ENCODE results near the gene OR51B4. TPM values are rescaled to one million over a fixed set of nuclear protein-coding genes. Genes with fewer than 3 reads are reported as not detected.

The OR51B4 gene
- polyA plus RNA-seq, 4 donors: not detected

DNA sequence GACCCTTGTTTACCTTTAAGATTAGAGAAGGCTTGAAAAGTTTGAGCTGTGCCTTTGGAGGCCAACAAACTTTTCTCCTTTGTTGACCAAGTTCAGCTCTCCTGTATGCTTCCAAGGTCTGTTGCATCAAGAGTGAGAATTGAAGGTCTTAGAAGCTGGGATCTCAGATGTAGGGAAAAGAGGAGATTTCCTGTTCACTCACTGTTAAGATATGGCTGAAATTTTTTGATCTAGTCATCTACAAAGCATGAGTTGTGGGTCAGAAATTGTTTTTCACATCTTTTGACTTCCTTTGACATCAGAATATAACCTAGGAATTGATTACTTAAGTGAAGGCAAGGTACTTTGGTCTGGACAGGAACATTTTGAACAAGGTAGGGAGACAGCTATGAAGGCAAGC lies 12.1 kb downstream of the OR51B4 start:
- no peaks in the 10 kb centered on the region for H3K36me3 ChIP-seq (ENCODE audit: control insufficient read depth in 3 of 3, insufficient read depth in 2 of 3, low read depth in 1 of 3, low read length in 3 of 3)
- H3K27ac ChIP-seq (ENCODE audit: low read depth in 1 of 3, low read length in 2 of 3): no peak overlapping the region
- H3K9me3 ChIP-seq (ENCODE audit: control insufficient read depth in 2 of 2, insufficient read depth in 1 of 2, low read depth in 1 of 2, low read length in 1 of 2): no peaks in the 10 kb centered on the region
- no peaks in the 10 kb centered on the region for H3K4me1 ChIP-seq (ENCODE audit: control insufficient read depth in 3 of 3, insufficient read depth in 2 of 3, low read depth in 1 of 3, low read length in 2 of 3)
- no peaks in the 10 kb centered on the region for H3K27me3 ChIP-seq (ENCODE audit: control insufficient read depth in 3 of 3, insufficient read depth in 3 of 3, low read length in 3 of 3)
- no peak for DNase-seq
- FAIRE-seq: no peak
- H3K4me3 ChIP-seq (ENCODE audit: low read depth in 1 of 3, low read length in 3 of 3): no peak overlapping the region

DNA sequence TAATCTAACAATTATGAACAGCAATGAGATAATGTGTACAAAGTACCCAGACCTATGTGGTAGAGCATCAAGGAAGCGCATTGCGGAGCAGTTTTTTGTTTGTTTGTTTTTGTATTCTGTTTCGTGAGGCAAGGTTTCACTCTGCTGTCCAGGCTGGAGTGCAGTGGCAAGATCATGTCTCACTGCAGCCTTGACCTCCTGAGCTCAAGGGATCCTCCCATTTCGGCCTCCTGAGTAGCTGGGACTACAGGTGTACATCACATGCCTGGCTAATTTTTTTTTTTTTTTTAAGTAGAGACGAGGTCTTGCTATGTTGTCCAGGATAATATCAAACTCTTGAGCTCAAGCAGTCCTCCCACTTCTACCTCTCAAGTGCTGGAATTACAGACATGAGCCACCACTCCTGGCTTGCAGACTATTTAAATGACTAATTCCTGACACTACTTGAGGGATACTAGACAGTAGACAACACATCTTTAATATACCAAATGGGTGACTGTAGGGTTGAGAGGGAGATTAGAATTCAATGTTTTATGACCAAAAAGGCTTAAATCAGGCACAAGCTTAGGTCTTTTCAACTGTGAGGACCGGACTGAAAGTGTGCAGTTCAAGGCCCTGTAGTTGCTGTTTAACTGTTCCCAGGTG lies 12.7 kb downstream of the OR51B4 start:
- Histone ChIP-seq H3K9me3 (ENCODE audit: control insufficient read depth in 2 of 2, insufficient read depth in 1 of 2, low read depth in 1 of 2, low read length in 1 of 2) (no peaks in the 10 kb centered on the region), H3K27ac (ENCODE audit: low read depth in 1 of 3, low read length in 2 of 3) (no peak overlapping the region), H3K27me3 (ENCODE audit: control insufficient read depth in 3 of 3, insufficient read depth in 3 of 3, low read length in 3 of 3) (no peaks in the 10 kb centered on the region), H3K4me1 (ENCODE audit: control insufficient read depth in 3 of 3, insufficient read depth in 2 of 3, low read depth in 1 of 3, low read length in 2 of 3) (no peaks in the 10 kb centered on the region), H3K4me3 (ENCODE audit: low read depth in 1 of 3, low read length in 3 of 3) (no peak overlapping the region), H3K36me3 (ENCODE audit: control insufficient read depth in 3 of 3, insufficient read depth in 2 of 3, low read depth in 1 of 3, low read length in 3 of 3) (no peaks in the 10 kb centered on the region)
- no peak for FAIRE-seq
- WGBS, 3 donors: 66 to 76% (median 73%) methylated on average over 6 of the region's 6 CpGs
- DNase-seq: no peak

DNA sequence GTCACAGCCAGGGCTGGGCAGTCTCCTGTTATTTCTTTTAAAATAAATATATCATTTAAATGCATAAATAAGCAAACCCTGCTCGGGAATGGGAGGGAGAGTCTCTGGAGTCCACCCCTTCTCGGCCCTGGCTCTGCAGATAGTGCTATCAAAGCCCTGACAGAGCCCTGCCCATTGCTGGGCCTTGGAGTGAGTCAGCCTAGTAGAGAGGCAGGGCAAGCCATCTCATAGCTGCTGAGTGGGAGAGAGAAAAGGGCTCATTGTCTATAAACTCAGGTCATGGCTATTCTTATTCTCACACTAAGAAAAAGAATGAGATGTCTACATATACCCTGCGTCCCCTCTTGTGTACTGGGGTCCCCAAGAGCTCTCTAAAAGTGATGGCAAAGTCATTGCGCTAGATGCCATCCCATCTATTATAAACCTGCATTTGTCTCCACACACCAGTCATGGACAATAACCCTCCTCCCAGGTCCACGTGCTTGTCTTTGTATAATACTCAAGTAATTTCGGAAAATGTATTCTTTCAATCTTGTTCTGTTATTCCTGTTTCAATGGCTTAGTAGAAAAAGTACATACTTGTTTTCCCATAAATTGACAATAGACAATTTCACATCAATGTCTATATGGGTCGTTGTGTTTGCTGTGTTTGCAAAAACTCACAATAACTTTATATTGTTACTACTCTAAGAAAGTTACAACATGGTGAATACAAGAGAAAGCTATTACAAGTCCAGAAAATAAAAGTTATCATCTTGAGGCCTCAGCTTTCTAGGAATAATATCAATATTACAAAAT lies 13.4 kb downstream of the OR51B4 start:
- DNase-seq (no peak), FAIRE-seq (no peak)
- no peaks in the 10 kb centered on the region for H3K36me3 ChIP-seq (ENCODE audit: control insufficient read depth in 3 of 3, insufficient read depth in 2 of 3, low read depth in 1 of 3, low read length in 3 of 3)
- no peak overlapping the region for H3K27ac ChIP-seq (ENCODE audit: low read depth in 1 of 3, low read length in 2 of 3)
- H3K4me3 ChIP-seq (ENCODE audit: low read depth in 1 of 3, low read length in 3 of 3): no peak overlapping the region
- H3K4me1 ChIP-seq (ENCODE audit: control insufficient read depth in 3 of 3, insufficient read depth in 2 of 3, low read depth in 1 of 3, low read length in 2 of 3): no peaks in the 10 kb centered on the region
- H3K27me3 ChIP-seq (ENCODE audit: control insufficient read depth in 3 of 3, insufficient read depth in 3 of 3, low read length in 3 of 3): no peaks in the 10 kb centered on the region
- 58 to 72% (median 61%) methylated on average over 7 of the region's 7 CpGs for WGBS, 3 donors
- H3K9me3 ChIP-seq (ENCODE audit: control insufficient read depth in 2 of 2, insufficient read depth in 1 of 2, low read depth in 1 of 2, low read length in 1 of 2): no peaks in the 10 kb centered on the region

DNA sequence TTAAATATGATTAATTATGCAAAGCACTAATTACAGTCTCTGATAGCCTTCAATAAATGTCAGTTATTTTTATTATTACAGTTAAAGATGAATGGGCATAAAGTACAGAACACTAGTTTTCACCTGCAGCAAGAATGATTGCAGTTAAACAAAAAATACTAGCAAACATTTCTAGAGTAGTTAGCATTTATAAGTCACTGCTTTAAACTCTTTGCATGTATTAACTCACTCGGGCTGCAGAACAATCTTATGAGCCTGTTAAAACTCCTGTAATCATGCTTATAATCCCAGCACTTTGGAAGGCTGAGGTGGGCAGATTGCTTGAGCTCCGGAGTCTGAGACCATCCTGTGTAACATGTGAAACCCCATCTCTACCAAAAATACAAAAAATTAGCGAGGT lies 14.8 kb downstream of the OR51B4 start:
- Histone ChIP-seq H3K27me3 (ENCODE audit: control insufficient read depth in 3 of 3, insufficient read depth in 3 of 3, low read length in 3 of 3) (no peaks in the 10 kb centered on the region), H3K36me3 (ENCODE audit: control insufficient read depth in 3 of 3, insufficient read depth in 2 of 3, low read depth in 1 of 3, low read length in 3 of 3) (no peaks in the 10 kb centered on the region), H3K27ac (ENCODE audit: low read depth in 1 of 3, low read length in 2 of 3) (no peak overlapping the region), H3K4me3 (ENCODE audit: low read depth in 1 of 3, low read length in 3 of 3) (no peak overlapping the region), H3K9me3 (ENCODE audit: control insufficient read depth in 2 of 2, insufficient read depth in 1 of 2, low read depth in 1 of 2, low read length in 1 of 2) (no peaks in the 10 kb centered on the region), H3K4me1 (ENCODE audit: control insufficient read depth in 3 of 3, insufficient read depth in 2 of 3, low read depth in 1 of 3, low read length in 2 of 3) (no peaks in the 10 kb centered on the region)
- DNase-seq: no peak
- WGBS, 3 donors: 62 to 73% (median 64%) methylated on average over 3 of the region's 3 CpGs
- no peak for FAIRE-seq

DNA sequence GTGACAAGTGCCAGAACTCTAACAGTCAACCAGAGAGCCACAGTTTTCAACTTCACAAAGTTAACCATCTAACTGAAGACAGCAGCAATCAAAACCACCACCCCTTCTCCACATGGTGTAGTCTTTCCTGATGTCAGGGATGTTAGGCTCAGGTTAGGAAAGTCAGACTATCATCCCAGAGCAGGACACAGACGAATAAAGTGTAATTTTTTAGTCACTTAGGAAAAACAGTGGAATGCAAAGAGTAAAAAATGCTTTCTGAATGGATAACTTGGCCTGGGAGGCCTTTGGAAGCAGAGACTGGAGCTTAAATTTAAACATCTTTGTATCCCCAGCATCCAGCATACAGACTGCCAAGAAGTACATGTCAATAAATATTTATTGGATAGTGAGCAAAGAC lies 15.4 kb downstream of the OR51B4 start:
- H3K27ac ChIP-seq (ENCODE audit: low read depth in 1 of 3, low read length in 2 of 3): no peak overlapping the region
- H3K9me3 ChIP-seq (ENCODE audit: control insufficient read depth in 2 of 2, insufficient read depth in 1 of 2, low read depth in 1 of 2, low read length in 1 of 2): no peaks in the 10 kb centered on the region
- no peak for DNase-seq
- no peak overlapping the region for H3K4me3 ChIP-seq (ENCODE audit: low read depth in 1 of 3, low read length in 3 of 3)
- FAIRE-seq: no peak
- no peaks in the 10 kb centered on the region for H3K27me3 ChIP-seq (ENCODE audit: control insufficient read depth in 3 of 3, insufficient read depth in 3 of 3, low read length in 3 of 3)
- no peaks in the 10 kb centered on the region for H3K36me3 ChIP-seq (ENCODE audit: control insufficient read depth in 3 of 3, insufficient read depth in 2 of 3, low read depth in 1 of 3, low read length in 3 of 3)
- 4 to 14% (median 13%) methylated on average over 1 of the region's 1 CpG for WGBS, 3 donors
- H3K4me1 ChIP-seq (ENCODE audit: control insufficient read depth in 3 of 3, insufficient read depth in 2 of 3, low read depth in 1 of 3, low read length in 2 of 3): no peaks in the 10 kb centered on the region

DNA sequence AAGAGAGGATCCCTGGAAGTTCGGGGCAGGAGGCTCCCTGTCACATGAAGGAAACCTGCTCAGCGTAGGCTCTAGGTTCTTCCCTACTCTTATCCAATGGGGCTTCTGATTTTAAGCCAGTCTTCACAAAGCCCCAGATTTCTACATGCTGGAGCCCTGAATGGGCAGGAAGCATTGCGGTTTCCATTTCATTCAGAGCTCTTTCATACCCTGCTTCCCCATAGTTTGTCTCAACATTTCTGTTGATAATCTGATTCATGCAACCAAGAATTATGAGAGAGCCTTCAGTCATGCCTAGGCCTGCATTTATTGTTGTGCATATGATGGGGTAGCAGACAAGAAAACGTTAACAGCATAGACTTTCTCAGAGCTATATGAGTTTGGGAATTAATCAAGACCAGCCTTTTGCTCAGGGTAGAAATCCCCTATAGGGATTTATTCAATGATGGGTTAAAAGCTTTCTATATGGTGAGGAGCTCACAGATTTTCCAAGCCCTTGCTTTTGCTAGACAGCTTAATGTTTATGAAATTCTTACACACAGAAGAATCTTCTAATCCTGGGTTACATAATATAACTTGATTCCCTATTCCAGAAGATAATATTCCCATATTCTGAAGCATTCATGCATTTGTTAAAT lies 15.9 kb downstream of the OR51B4 start:
- WGBS, 3 donors: 72 to 84% (median 81%) methylated on average over 4 of the region's 4 CpGs
- Histone ChIP-seq H3K4me3 (ENCODE audit: low read depth in 1 of 3, low read length in 3 of 3) (no peak overlapping the region), H3K36me3 (ENCODE audit: control insufficient read depth in 3 of 3, insufficient read depth in 2 of 3, low read depth in 1 of 3, low read length in 3 of 3) (no peaks in the 10 kb centered on the region), H3K27ac (ENCODE audit: low read depth in 1 of 3, low read length in 2 of 3) (no peak overlapping the region), H3K4me1 (ENCODE audit: control insufficient read depth in 3 of 3, insufficient read depth in 2 of 3, low read depth in 1 of 3, low read length in 2 of 3) (no peaks in the 10 kb centered on the region), H3K27me3 (ENCODE audit: control insufficient read depth in 3 of 3, insufficient read depth in 3 of 3, low read length in 3 of 3) (no peaks in the 10 kb centered on the region), H3K9me3 (ENCODE audit: control insufficient read depth in 2 of 2, insufficient read depth in 1 of 2, low read depth in 1 of 2, low read length in 1 of 2) (no peaks in the 10 kb centered on the region)
- FAIRE-seq (no peak), DNase-seq (no peak)

DNA sequence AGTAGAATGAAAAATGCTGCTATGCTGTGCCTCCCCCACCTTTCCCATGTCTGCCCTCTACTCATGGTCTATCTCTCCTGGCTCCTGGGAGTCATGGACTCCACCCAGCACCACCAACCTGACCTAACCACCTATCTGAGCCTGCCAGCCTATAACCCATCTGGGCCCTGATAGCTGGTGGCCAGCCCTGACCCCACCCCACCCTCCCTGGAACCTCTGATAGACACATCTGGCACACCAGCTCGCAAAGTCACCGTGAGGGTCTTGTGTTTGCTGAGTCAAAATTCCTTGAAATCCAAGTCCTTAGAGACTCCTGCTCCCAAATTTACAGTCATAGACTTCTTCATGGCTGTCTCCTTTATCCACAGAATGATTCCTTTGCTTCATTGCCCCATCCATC lies 17.1 kb downstream of the OR51B4 start:
- FAIRE-seq (no peak), DNase-seq (no peak)
- 80 to 93% (median 88%) methylated on average over 2 of the region's 2 CpGs for WGBS, 3 donors
- no peak overlapping the region for H3K27ac ChIP-seq (ENCODE audit: low read depth in 1 of 3, low read length in 2 of 3)
- no peaks in the 10 kb centered on the region for H3K27me3 ChIP-seq (ENCODE audit: control insufficient read depth in 3 of 3, insufficient read depth in 3 of 3, low read length in 3 of 3)
- H3K9me3 ChIP-seq (ENCODE audit: control insufficient read depth in 2 of 2, insufficient read depth in 1 of 2, low read depth in 1 of 2, low read length in 1 of 2): no peaks in the 10 kb centered on the region
- H3K4me1 ChIP-seq (ENCODE audit: control insufficient read depth in 3 of 3, insufficient read depth in 2 of 3, low read depth in 1 of 3, low read length in 2 of 3): no peaks in the 10 kb centered on the region
- H3K36me3 ChIP-seq (ENCODE audit: control insufficient read depth in 3 of 3, insufficient read depth in 2 of 3, low read depth in 1 of 3, low read length in 3 of 3): no peaks in the 10 kb centered on the region
- H3K4me3 ChIP-seq (ENCODE audit: low read depth in 1 of 3, low read length in 3 of 3): no peak overlapping the region

DNA sequence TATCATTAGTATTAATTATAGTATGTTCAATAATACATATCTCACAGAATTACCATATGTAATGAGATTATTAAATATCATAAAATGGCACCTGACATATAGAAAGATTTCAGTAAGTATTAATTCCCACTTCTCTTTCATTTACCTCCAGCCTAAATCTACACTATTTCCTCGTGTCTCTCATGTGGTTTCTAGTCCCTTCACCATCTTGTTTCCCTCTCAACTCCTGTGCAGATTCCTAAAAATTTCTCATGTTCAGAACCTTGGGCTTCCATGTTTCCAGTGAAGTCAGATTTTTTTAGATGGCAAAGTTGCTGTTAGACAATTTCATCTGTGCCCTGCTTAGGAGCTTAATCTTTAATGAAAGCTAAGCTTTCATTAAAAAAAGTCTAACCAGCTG lies 17.9 kb downstream of the OR51B4 start:
- Histone ChIP-seq H3K4me1 (ENCODE audit: control insufficient read depth in 3 of 3, insufficient read depth in 2 of 3, low read depth in 1 of 3, low read length in 2 of 3) (no peaks in the 10 kb centered on the region), H3K27ac (ENCODE audit: low read depth in 1 of 3, low read length in 2 of 3) (no peak overlapping the region), H3K9me3 (ENCODE audit: control insufficient read depth in 2 of 2, insufficient read depth in 1 of 2, low read depth in 1 of 2, low read length in 1 of 2) (no peaks in the 10 kb centered on the region), H3K36me3 (ENCODE audit: control insufficient read depth in 3 of 3, insufficient read depth in 2 of 3, low read depth in 1 of 3, low read length in 3 of 3) (no peaks in the 10 kb centered on the region), H3K4me3 (ENCODE audit: low read depth in 1 of 3, low read length in 3 of 3) (no peak overlapping the region), H3K27me3 (ENCODE audit: control insufficient read depth in 3 of 3, insufficient read depth in 3 of 3, low read length in 3 of 3) (no peaks in the 10 kb centered on the region)
- FAIRE-seq (no peak), DNase-seq (no peak)
- 49 to 59% (median 49%) methylated on average over 1 of the region's 1 CpG for WGBS, 3 donors
